Astrocyte (in vitro differentiated cells and primary cell): ENCODE results near the gene DRC7.

Source experiments
- EZH2 ChIP-seq: IDR thresholded peaks from 2 replicates; pipeline ENCODE4 v1.6.1; 2012; ENCODE audit warnings: mild to moderate bottlenecking, low read length, inconsistent platforms; ENCODE audit not compliant: insufficient read depth
- TF ChIP-seq, protein P1 (sequence below): IDR thresholded peaks from 2 replicates; pipeline ENCODE4 v1.5.1; 2011; ENCODE audit warnings: low read depth, mild to moderate bottlenecking, inconsistent platforms, low read length, moderate library complexity; ENCODE audit not compliant: insufficient read depth

DNA sequence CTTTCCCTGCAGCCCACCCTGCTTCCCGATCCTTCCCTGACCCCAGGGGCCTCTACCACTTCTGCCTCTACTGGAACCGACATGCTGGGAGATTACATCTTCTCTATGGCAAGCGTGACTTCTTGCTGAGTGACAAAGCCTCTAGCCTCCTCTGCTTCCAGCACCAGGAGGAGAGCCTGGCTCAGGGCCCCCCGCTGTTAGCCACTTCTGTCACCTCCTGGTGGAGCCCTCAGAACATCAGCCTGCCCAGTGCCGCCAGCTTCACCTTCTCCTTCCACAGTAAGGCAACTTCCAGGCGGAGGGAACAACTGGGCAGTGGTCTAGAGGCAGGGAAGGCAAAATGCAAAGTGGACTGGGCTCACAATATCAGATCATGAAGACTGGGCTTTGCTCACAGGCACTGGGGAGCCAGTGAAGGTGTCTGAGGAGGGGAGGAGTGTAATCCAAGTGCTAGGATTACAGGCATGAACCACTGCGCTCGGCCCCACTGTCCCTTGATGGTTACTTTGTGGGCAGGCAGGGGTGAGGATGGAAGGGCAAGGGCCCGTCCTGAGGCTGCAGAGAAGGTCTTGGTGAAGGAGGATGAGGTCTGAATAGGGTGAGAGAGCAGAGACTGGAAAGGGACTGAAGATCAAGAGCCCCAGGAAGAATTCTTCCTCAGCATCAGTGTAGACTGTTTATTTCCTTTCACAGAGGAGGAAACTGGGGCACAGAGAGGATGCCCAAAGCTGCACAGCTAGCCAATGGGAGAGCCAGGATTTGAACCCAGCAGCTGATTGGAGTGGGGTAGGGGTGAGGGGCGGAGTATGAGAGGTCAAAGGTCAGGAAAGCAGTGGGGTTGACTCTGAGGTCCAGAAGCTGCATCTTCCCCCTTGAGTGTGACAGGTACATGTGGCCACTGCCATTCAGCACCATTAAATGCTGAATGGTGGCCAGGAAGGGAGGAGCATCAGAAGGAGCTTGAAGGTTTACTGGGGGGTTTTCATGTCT, 43.0 kb upstream of the DRC7 start:
- TF ChIP-seq, protein P1, sequence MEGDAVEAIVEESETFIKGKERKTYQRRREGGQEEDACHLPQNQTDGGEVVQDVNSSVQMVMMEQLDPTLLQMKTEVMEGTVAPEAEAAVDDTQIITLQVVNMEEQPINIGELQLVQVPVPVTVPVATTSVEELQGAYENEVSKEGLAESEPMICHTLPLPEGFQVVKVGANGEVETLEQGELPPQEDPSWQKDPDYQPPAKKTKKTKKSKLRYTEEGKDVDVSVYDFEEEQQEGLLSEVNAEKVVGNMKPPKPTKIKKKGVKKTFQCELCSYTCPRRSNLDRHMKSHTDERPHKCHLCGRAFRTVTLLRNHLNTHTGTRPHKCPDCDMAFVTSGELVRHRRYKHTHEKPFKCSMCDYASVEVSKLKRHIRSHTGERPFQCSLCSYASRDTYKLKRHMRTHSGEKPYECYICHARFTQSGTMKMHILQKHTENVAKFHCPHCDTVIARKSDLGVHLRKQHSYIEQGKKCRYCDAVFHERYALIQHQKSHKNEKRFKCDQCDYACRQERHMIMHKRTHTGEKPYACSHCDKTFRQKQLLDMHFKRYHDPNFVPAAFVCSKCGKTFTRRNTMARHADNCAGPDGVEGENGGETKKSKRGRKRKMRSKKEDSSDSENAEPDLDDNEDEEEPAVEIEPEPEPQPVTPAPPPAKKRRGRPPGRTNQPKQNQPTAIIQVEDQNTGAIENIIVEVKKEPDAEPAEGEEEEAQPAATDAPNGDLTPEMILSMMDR, result no peak
- TF ChIP-seq EZH2, result no peak
